Activated naive CD8-positive, alpha-beta T cell (primary cell): Measurements from ENCODE around the gene DXO.
A peak's percentile ranks its signal among the peaks of the same experiment; 100 is the strongest.
"Not testable (repeated sequence)": the region's sequence is repeated elsewhere in the genome, so short reads cannot be mapped to it uniquely, and the experiment has no call there.

Experiments
- H3K27ac Mint-ChIP-seq: one replicate; pipeline ENCODE4 v1.8.0; 2021; ENCODE audit warnings: mixed read lengths
- H3K27me3 Mint-ChIP-seq: one replicate; pipeline ENCODE4 v1.8.0; 2021; ENCODE audit warnings: mixed read lengths
- H3K36me3 Mint-ChIP-seq: one replicate; pipeline ENCODE4 v1.8.0; 2021; ENCODE audit warnings: mixed read lengths
- H3K4me1 Mint-ChIP-seq: one replicate; pipeline ENCODE4 v1.8.0; 2021; ENCODE audit warnings: low read depth, mixed read lengths
- H3K4me3 Mint-ChIP-seq: one replicate; pipeline ENCODE4 v1.8.0; 2021; ENCODE audit warnings: mild to moderate bottlenecking, mixed read lengths
- H3K9me3 Mint-ChIP-seq: one replicate; pipeline ENCODE4 v1.8.0; 2021; ENCODE audit warnings: low read depth, mixed read lengths

Gene DXO

GRCh38 chr6:32002546-32003268 is 30.8 kb upstream of the DXO start:
- not testable (repeated sequence) for H3K27ac Mint-ChIP-seq, H3K4me3 Mint-ChIP-seq, H3K9me3 Mint-ChIP-seq, H3K36me3 Mint-ChIP-seq, H3K4me1 Mint-ChIP-seq, H3K27me3 Mint-ChIP-seq

- not testable (repeated sequence) for H3K27me3 Mint-ChIP-seq, H3K4me3 Mint-ChIP-seq, H3K36me3 Mint-ChIP-seq, H3K4me1 Mint-ChIP-seq, H3K27ac Mint-ChIP-seq, H3K9me3 Mint-ChIP-seq
Observed at GRCh38 chr6:31996385-31996784, 24.4 kb upstream of the DXO start.

DNA sequence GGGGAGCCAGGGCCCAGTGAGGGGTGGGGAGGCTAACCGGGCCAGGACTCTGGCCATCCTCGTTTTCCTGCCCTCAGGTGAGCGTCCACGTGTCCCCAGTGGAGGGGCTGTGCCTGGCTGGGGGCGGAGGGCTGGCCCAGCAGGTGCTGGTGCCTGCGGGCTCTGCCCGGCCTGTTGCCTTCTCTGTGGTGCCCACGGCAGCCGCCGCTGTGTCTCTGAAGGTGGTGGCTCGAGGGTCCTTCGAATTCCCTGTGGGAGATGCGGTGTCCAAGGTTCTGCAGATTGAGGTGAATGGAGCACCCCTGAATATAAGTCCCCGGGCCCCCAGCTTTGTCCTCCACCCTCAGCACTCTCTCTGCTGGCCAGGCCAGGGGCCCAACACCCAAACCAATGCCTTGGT is 22.5 kb upstream of the DXO start:
- H3K36me3 Mint-ChIP-seq, H3K4me3 Mint-ChIP-seq, H3K4me1 Mint-ChIP-seq, H3K27me3 Mint-ChIP-seq, H3K27ac Mint-ChIP-seq, H3K9me3 Mint-ChIP-seq: not testable (repeated sequence)

- not testable (repeated sequence) for H3K4me3 Mint-ChIP-seq, H3K27me3 Mint-ChIP-seq, H3K9me3 Mint-ChIP-seq, H3K36me3 Mint-ChIP-seq, H3K27ac Mint-ChIP-seq, H3K4me1 Mint-ChIP-seq
Observed at GRCh38 chr6:31989363-31989762, 17.4 kb upstream of the DXO start.

GRCh38 chr6:31981744-31982143 is 9.8 kb upstream of the DXO start, which contains the start of gene C4A:
TSS of gene C4A (plus strand) at chr6:31982057. CDS start at chr6:31982108, 51 bp downstream.
- H3K9me3 Mint-ChIP-seq, H3K27me3 Mint-ChIP-seq, H3K4me3 Mint-ChIP-seq, H3K36me3 Mint-ChIP-seq, H3K27ac Mint-ChIP-seq: not testable (repeated sequence)
- H3K4me1 Mint-ChIP-seq: peaks cover 16% of the 10 kb centered on the region

DNA sequence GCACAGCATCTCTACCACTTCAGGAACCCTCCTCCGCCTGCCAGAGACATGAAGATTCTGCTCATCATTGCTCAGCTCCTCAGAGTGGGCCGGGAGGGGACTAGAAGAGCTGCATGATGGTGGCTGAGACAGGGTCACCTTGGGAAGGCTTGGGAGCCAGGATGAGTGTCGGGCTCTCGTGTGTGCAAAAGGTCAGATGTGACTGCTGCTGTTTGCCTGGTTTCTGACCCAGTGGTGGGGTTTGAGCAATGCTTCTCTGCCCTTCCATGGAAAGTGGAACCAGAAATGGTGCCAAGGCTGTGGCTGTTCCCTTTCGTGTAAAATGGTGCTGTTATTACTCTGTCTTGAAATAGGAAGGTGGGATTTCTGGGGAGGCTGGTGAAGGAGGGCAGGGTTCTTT is 9.1 kb upstream of the DXO start:
- not testable (repeated sequence) for H3K27ac Mint-ChIP-seq, H3K27me3 Mint-ChIP-seq, H3K9me3 Mint-ChIP-seq, H3K4me3 Mint-ChIP-seq, H3K36me3 Mint-ChIP-seq
- peaks cover 16% of the 10 kb centered on the region for H3K4me1 Mint-ChIP-seq

- H3K9me3 Mint-ChIP-seq, H3K36me3 Mint-ChIP-seq, H3K27me3 Mint-ChIP-seq, H3K4me3 Mint-ChIP-seq: not testable (repeated sequence)
- H3K27ac Mint-ChIP-seq: peak overlapping the region; percentile 89
- peaks cover 16% of the 10 kb centered on the region for H3K4me1 Mint-ChIP-seq
Observed at GRCh38 chr6:31980195-31980876, 8.4 kb upstream of the DXO start.

DNA sequence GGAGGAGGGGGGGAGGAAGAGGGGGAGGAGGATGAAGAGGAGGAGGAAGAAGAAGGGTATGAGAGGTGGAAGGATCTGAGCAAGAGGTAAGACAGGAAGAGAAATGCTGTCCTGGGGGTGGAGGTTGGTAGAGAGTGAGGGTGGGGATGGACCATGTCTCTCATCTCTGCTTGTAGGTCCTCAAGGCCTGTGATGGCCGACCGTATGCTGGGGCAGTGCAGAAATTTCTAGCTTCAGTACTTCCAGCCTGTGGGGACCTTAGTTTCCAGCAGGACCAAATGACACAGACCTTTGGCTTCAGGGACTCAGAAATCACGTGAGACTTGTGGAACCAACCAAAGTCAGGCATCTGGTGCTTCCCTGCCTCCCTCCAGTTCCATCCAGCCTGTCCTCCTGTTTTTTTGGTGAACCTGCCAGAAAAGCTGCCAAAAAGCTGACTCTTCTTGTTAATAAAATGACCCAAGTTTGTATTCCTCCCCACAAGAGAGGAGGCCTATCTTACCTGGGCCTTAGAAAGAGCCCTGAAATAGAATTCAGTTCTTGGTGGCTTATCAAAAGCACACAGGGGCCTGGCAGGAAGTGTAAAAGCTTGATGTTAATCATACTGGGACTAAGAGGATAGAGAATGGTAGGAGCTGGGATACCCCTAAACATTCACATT is 7.4 kb upstream of the DXO start:
- Mint-ChIP-seq H3K27ac (peak overlapping the region; percentile 89), H3K4me1 (peaks cover 19% of the 10 kb centered on the region), H3K4me3 (no peak overlapping the region), H3K36me3 (no peaks in the 10 kb centered on the region), H3K9me3 (no peaks in the 10 kb centered on the region), H3K27me3 (no peaks in the 10 kb centered on the region)

- peaks cover 22% of the 10 kb centered on the region for H3K4me1 Mint-ChIP-seq
- no peaks in the 10 kb centered on the region for H3K9me3 Mint-ChIP-seq
- H3K36me3 Mint-ChIP-seq: no peaks in the 10 kb centered on the region
- no peaks in the 10 kb centered on the region for H3K27me3 Mint-ChIP-seq
- peak overlapping the region; percentile 88 for H3K27ac Mint-ChIP-seq
- no peak overlapping the region for H3K4me3 Mint-ChIP-seq
Observed at GRCh38 chr6:31978831-31979230, 6.9 kb upstream of the DXO start.

GRCh38 chr6:31977816-31978431 is 6.0 kb upstream of the DXO start:
- peak overlapping the region; percentile 88 for H3K27ac Mint-ChIP-seq
- peaks cover 3% of the 10 kb centered on the region for H3K36me3 Mint-ChIP-seq
- H3K4me1 Mint-ChIP-seq: peaks cover 31% of the 10 kb centered on the region

GRCh38 chr6:31976065-31976464 is 4.1 kb upstream of the DXO start:
- not testable (repeated sequence) for H3K27ac Mint-ChIP-seq, H3K36me3 Mint-ChIP-seq

More at GRCh38 chr6:31977816-31978431, 6.0 kb upstream of the DXO start:
- no peaks in the 10 kb centered on the region for H3K27me3 Mint-ChIP-seq
- H3K4me3 Mint-ChIP-seq: no peak overlapping the region
- H3K9me3 Mint-ChIP-seq: no peaks in the 10 kb centered on the region

DNA sequence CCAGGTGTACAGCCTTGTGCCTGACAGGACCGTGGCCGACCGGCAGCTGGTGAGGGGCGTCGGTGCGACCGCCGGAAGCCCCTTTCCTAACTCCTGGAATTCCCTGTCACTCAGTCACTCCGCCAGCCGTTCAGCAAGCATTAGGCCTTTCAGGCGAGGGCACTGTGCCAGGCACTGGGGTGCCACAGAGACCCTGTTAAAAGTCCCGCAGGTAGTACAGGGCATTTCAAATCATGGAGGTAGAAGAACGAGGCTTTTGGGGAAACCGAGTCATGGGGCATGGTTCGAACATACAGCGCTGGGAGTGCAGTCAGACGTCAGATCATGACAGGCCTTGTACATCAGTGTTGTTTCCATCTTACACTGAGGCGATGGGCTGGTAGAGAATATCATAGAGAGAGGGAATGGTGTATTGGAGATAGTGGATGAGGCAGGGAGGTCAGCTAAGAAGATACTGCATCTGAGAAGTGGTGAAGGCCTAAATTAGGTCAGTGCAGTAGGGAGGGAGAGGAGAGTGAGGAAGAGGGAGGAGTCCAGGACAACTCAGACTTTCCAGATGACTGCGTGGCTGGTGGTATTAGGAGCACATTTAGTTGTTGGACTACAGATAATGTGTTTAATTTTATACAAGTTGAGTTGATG is 892 bp upstream of the DXO start:
- H3K36me3 Mint-ChIP-seq: peaks cover 7% of the 10 kb centered on the region
- H3K4me3 Mint-ChIP-seq: peak overlapping the region; percentile 97

More at GRCh38 chr6:31976065-31976464, 4.1 kb upstream of the DXO start:
- H3K27me3 Mint-ChIP-seq, H3K4me3 Mint-ChIP-seq, H3K9me3 Mint-ChIP-seq: not testable (repeated sequence)
- H3K4me1 Mint-ChIP-seq: peaks cover 40% of the 10 kb centered on the region

GRCh38 chr6:31971279-31971992 is 502 bp downstream of the DXO start:
- Mint-ChIP-seq H3K36me3 (peaks cover 7% of the 10 kb centered on the region), H3K27me3 (no peaks in the 10 kb centered on the region), H3K27ac (peak overlapping the region; percentile 99), H3K4me1 (peaks cover 40% of the 10 kb centered on the region), H3K4me3 (peak overlapping the region; percentile 97), H3K9me3 (no peaks in the 10 kb centered on the region)

More for the DNA sequence above, 892 bp upstream of the DXO start:
- Mint-ChIP-seq H3K9me3 (no peaks in the 10 kb centered on the region), H3K27me3 (no peaks in the 10 kb centered on the region), H3K4me1 (peaks cover 40% of the 10 kb centered on the region), H3K27ac (peak overlapping the region; percentile 99)

DNA sequence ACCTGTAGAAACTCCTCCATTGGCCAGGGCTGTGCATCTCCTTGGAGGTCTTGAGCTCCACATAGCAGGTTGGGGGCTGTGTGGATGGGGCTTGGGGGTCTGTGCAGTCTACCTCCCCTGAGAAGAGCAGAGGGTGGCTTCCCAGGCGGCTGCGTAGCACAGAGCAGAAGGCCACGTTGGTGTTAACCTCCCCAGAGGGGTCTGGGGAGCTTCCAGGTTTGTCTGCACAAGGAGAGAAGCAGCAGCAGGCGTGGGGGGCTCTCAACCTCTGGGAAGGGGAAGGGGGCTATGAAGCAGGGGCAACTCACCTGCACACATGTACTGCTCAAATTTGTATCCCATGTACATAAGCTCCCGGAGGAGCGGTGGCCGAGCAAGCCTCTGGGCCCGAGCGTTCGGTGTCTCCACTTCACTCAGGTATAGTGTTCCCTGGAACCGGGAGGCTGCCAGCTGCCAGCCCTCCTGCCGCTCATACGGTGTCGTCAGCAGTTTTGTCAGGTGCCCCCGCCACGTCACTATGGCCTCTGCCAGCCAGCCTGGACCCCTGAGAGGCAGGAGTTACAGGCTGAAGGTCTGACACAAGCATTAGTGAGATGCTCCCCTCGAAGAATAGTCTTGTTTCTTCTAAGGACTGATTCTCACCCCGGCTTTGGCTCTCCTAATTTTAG is 1.2 kb downstream of the DXO start:
- Mint-ChIP-seq H3K27ac (peak overlapping the region; percentile 99), H3K4me3 (peak overlapping the region; percentile 97), H3K4me1 (peaks cover 40% of the 10 kb centered on the region)

More for the DNA sequence above, 1.2 kb downstream of the DXO start:
- no peaks in the 10 kb centered on the region for H3K9me3 Mint-ChIP-seq
- H3K27me3 Mint-ChIP-seq: no peaks in the 10 kb centered on the region
- peaks cover 7% of the 10 kb centered on the region for H3K36me3 Mint-ChIP-seq
